Fibroblast of villous mesenchyme (primary cell): ENCODE data around the gene ATP1A1. TPM values are rescaled to one million over a fixed set of nuclear protein-coding genes. Genes with fewer than 3 reads are reported as not detected.

Experiments used
- DNase-seq: peaks from one replicate; pipeline ENCODE4 v3.0.0-alpha.2; 2010; ENCODE audit warnings: low read depth
- H3K4me3 ChIP-seq: 2 replicates; pipeline ENCODE4 v1.5.1; 2011; ENCODE audit warnings: low read depth, mild to moderate bottlenecking, low read length
- total RNA-seq: library from RNA; depleted of rRNA; stranded (reverse); fragments of >200 nt; gene quantifications from 2 replicates; pipeline ENCODE4 v1.2.3, GENCODE V29; 2012
- TF ChIP-seq, protein P1 (sequence below): IDR thresholded peaks from 2 replicates; pipeline ENCODE4 v1.5.1; 2012; ENCODE audit warnings: low read depth, mild to moderate bottlenecking, low read length; ENCODE audit not compliant: insufficient read depth

Gene ATP1A1
- total RNA-seq, 1 donor, result 107 TPM

DNA sequence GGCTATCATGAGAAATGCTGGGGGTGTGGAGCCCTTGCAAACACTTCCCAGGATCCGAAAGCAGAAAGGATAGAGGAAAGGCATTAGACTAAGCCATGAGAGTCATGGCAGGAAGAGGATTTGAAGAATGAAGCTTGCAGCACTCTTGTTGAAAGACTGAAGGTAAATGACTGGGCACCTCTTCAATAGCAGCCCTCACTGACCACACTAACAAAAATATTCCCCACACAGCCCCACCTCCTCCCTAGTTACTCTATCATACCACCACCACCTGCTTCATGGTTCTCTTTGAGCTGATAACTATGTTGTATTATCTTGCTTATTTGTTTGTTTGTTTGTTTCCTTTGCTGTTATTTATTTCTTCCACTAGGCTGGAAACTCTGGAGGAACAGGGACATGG, 13.2 kb upstream of the ATP1A1 start:
- no peak overlapping the region for H3K4me3 ChIP-seq
- DNase-seq, result no peak
- TF ChIP-seq, protein P1, sequence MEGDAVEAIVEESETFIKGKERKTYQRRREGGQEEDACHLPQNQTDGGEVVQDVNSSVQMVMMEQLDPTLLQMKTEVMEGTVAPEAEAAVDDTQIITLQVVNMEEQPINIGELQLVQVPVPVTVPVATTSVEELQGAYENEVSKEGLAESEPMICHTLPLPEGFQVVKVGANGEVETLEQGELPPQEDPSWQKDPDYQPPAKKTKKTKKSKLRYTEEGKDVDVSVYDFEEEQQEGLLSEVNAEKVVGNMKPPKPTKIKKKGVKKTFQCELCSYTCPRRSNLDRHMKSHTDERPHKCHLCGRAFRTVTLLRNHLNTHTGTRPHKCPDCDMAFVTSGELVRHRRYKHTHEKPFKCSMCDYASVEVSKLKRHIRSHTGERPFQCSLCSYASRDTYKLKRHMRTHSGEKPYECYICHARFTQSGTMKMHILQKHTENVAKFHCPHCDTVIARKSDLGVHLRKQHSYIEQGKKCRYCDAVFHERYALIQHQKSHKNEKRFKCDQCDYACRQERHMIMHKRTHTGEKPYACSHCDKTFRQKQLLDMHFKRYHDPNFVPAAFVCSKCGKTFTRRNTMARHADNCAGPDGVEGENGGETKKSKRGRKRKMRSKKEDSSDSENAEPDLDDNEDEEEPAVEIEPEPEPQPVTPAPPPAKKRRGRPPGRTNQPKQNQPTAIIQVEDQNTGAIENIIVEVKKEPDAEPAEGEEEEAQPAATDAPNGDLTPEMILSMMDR, result no peak

DNA sequence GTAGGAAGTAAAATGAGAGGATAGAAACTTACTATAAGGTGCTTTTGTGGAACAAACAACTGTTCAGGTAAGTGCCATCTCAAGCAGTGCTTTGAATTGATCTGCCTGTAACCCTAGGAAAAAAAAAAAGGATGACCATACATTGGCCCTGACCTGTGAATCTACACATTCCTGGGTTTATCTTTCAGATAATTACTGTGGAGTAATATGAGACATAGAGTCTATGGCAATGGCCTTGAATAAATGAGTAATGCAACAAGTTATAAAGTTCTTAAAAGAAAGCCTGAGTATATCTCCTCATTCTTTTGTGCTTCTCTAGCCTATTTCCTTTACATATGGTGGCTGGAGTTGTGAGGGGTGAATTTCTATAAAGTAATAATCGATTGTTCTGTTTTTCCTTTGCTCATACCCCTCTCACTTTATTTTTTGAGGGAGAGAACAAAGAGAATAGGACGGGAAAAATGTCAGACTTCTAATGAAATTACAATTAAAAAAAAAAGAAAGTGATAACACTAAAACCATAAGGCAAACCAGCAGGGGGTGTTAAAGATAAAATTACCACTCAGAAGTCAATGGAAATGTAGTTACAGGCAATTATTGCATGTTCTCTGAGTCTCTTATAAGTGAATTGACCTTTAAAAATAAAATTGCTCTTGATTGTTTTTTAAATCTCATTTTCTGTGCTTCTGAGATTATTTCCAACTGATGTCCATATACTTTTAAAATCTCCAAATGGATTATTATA, 12.4 kb upstream of the ATP1A1 start:
- TF ChIP-seq, protein P1, result peak; percentile 42
- peak; percentile 44 for DNase-seq
- H3K4me3 ChIP-seq, result no peak overlapping the region

- no peak for DNase-seq
- TF ChIP-seq, protein P1, result no peak
- no peak overlapping the region for H3K4me3 ChIP-seq
These were observed 11.4 kb upstream of the ATP1A1 start for GRCh38 chr1:116361648-116362047.

DNA sequence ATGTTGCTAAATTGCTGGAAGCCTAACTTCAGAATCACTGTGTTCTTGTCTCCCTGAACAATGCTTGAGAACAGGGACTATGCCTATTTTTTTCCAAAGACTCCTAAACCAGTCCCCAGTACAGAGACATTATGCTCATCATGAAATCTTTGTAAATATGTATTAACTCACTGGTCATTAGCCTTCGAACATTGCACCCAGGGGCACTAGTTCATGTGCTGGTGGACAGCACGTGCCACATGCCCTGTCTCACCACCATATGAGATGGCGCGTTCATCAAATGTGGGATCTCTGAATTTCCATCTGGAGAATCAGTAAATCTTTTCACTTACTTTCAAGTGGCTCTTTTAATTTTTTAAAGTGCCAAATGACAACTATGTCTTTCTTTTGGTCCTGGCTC, 11.0 kb upstream of the ATP1A1 start:
- TF ChIP-seq, protein P1, result no peak
- no peak for DNase-seq

DNA sequence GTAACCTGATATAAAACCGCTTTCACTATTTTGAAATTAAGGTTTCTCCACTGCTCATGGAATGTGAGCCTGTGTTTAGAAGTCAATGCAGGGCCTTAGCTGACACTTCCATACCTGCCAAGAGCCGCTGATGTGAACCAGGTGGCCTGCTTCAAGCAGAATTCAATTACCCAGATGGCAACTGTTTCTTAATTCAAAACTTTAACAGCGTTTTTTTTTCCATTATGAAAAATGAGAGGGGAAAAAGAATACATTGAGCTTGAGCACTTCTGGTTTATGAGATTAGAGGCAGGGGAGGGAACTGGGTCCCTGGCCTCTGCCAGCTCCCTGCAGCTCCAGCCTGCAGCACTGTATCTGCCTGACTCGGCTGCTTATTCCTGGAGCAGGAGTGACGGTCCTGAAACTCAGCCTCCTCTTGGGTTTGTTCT, 7.7 kb upstream of the ATP1A1 start:
- no peak overlapping the region for H3K4me3 ChIP-seq
- TF ChIP-seq, protein P1, result no peak
- no peak for DNase-seq

More for the DNA sequence above, 11.0 kb upstream of the ATP1A1 start:
- H3K4me3 ChIP-seq, result no peak overlapping the region

DNA sequence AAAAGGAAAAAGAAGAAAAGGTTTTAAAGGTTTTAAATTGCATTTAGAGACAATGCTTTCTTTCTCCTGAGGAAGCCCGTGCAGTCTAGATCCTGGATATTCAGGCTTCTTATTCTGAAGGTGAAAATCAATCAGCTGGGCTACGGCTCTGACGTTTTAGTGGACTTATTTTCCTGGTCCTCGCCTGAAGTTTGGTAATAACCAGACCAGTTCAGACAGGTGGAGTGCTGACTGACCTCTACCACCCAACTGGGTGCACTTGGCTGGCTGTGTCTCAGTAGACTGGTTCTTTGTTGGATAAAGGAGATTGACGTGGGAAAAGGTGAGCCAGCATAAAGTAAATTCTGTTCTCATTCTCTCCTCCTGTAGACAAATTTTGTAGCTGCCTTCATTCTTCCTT, 7.2 kb upstream of the ATP1A1 start:
- DNase-seq, result no peak
- H3K4me3 ChIP-seq, result no peak overlapping the region
- TF ChIP-seq, protein P1, result no peak
